ENCODE measurements around the gene NIPAL3. TPM values are rescaled to one million over a fixed set of nuclear protein-coding genes. Genes with fewer than 3 reads are reported as not detected.

Gene NIPAL3
- total RNA-seq, 1 experiment from 2014 or later: 16.6 TPM

- Histone ChIP-seq H2AFZ (ENCODE audit: low read depth, low read length, poor library complexity, severe bottlenecking) (no peak overlapping the region), H3K36me3 (ENCODE audit: control insufficient read depth in 1 of 2, insufficient read depth in 2 of 2, low read length in 2 of 2) (0 out of 4 replicates have a peak, but pooled peaks cover 0 to 2% of the 10 kb centered on the region in 2 experiments), H4K20me1 (ENCODE audit: insufficient read depth) (no peaks in the 10 kb centered on the region), H3K9ac (ENCODE audit: low read length) (no peak overlapping the region), H3K4me1 (ENCODE audit: control insufficient read depth in 1 of 2, insufficient read depth in 2 of 2, low read length in 2 of 2) (peaks cover 32 to 57% of the 10 kb centered on the region in 2 experiments), H3K4me3 (replicated peaks in 1 of 2; ENCODE audit: low read depth in 1 of 2, low read length in 2 of 2) (no peak overlapping the region), H3K9me2 (ENCODE audit: insufficient read depth) (no peaks in the 10 kb centered on the region), H3K27ac (ENCODE audit: low read depth, low read length) (no peak overlapping the region), H3K4me2 (ENCODE audit: low read length) (peak overlapping the region; percentile 97), H3K27me3 (ENCODE audit: insufficient read depth, low read length) (no peaks in the 10 kb centered on the region), H3K9me3 (ENCODE audit: control insufficient read depth in 1 of 2, insufficient read depth in 1 of 2, low read depth in 1 of 2, low read length in 2 of 2) (no peaks in the 10 kb centered on the region), H3K79me2 (ENCODE audit: insufficient read depth, low read length) (no peaks in the 10 kb centered on the region)
- no TSS peak for BruUV-seq (replicated peaks)
- ChIA-PET RAD21 (ENCODE audit: low non-redundant PET in 1 of 2, low total read pairs in 2 of 2, uncharacterized antibody in 2 of 2, unreplicated experiment in 2 of 2) (no interaction called here), POLR2A (no interaction called here), CTCF (interaction anchor here (1.2 kb wide), 1 partner anchor 15 kb away, joined by 3 read pairs; no protein-coding TSS in a partner anchor)
- no peak for ATAC-seq
- DNase-seq (ENCODE audit: low read depth, low spot score): no peak
- intact Hi-C loops (cut with micrococcal nuclease): loop anchor here (10.0 kb wide), 1 partner anchor 107 kb away; no protein-coding TSS in a partner anchor
- TF ChIP-seq SRF (IDR thresholded peaks at IDR 0.05; ENCODE audit: low read depth) (no peak), CEBPB (IDR thresholded peaks at IDR 0.05; ENCODE audit: low read depth) (no peak), EGR1 (IDR thresholded peaks at IDR 0.05; ENCODE audit: low read depth) (no peak), FOSL1 (IDR thresholded peaks at IDR 0.05; ENCODE audit: low read depth) (no peak), RAD21 (IDR thresholded peaks at IDR 0.05; ENCODE audit: low read depth) (no peak), POLR2A (IDR thresholded peaks at IDR 0.05; ENCODE audit: borderline replicate concordance, extremely low read depth, insufficient read depth, insufficient read length) (no peak), JUND (IDR thresholded peaks at IDR 0.05) (no peak), EZH2phosphoT487 (IDR thresholded peaks at IDR 0.05; ENCODE audit: borderline replicate concordance) (no peak), REST (IDR thresholded peaks at IDR 0.05; ENCODE audit: low read depth) (no peak), SP1 (IDR thresholded peaks at IDR 0.05; ENCODE audit: low read depth) (no peak), YY1 (IDR thresholded peaks at IDR 0.05; ENCODE audit: extremely low read depth, insufficient replicate concordance, low read depth, low read length) (no peak), CBX3 (IDR thresholded peaks at IDR 0.05; ENCODE audit: low read depth) (no peak), SIN3A (IDR thresholded peaks at IDR 0.05; ENCODE audit: low read depth) (no peak), CTCF (IDR thresholded peaks at IDR 0.05 in 2 of 3, conservative IDR thresholded peaks at IDR 0.05 in 1 of 3; ENCODE audit: borderline replicate concordance in 1 of 3, insufficient read depth in 1 of 3, low read depth in 2 of 3, low read length in 2 of 3) (no peak), ELF1 (IDR thresholded peaks at IDR 0.05; ENCODE audit: borderline replicate concordance, low read depth) (no peak), TCF7L2 (IDR thresholded peaks at IDR 0.05; ENCODE audit: borderline replicate concordance, extremely low read depth, insufficient read depth, insufficient read length) (no peak), EZH2 (IDR thresholded peaks at IDR 0.05) (no peak), ZBTB33 (IDR thresholded peaks at IDR 0.05; ENCODE audit: extremely low read depth, insufficient replicate concordance, low read length) (no peak), ATF3 (IDR thresholded peaks at IDR 0.05) (no peak), ZNF274 (IDR thresholded peaks at IDR 0.05; ENCODE audit: low read depth, low read length) (no peak)
These were observed 2.1 kb downstream of the NIPAL3 start for GRCh38 chr1:24417681-24418080.

Data from HCT116 (cell line).